NCI-H526 treated with DMSO at 0.1 percent for 48 hours (cell line): ENCODE results near the gene PLXNA4.

Experiments
- DNase-seq: peaks from one replicate; lab custom pipeline; 2025; lab: John Stamatoyannopoulos, UW

Gene PLXNA4

DNA sequence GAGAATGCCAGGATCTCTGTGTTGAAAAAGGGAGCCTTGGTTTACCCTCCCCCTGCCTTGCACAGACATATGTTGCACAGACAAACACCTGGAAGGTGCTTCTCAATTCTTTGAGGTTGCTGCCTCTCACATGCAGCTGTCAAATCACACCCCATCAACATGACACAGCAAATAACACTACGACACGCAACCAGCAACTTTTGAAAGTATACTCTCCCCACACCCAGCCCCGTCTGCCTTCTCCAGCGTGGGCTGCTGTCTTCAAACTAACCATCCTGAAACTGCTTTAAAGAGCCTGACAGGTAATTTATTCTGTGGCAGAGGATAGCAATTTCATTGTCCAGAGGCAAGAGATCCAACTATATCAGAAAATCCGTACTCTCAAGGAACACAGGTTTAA lies 136.1 kb downstream of the PLXNA4 start:
- no peak for DNase-seq

DNA sequence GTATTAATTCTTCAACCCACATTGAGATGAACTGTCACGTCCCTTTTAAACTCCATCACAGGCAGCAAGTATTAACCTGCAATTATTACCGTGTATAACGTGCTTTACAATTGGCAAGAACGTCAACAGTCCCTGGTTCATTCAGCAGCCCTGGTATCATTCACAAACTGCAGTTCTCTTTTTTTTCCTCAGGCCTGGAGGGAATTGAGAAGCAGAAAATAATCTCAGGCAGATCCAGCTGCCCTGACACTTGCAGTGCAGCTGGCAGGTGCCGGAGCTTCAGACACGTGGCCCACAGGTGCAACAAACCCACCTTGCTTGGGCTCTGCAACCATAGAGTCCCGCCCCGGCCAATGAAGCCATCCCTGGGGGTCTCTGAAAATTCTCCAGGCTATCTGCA lies 137.3 kb downstream of the PLXNA4 start:
- no peak for DNase-seq

GRCh38 chr7:132437730-132438129 lies 138.5 kb downstream of the PLXNA4 start:
- no peak for DNase-seq

DNA sequence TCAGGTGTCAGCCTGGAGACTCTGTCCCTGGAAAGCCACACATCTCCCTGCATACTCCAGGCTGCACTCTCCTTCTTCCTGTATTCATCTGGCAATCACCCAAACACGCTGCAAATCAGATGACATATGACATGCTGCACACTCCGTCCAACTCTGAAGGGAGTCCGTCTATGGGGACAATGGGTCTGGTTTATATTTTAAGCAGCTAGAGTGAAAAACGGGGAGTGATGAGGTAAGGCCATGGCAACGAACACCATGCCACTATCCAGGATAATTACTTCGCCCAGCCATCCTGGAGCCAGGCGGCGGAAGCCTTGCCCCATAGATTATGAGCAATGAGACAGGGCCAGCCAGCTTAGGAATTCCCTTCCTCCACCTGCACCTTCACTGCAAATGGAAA lies 140.1 kb downstream of the PLXNA4 start:
- DNase-seq: no peak

DNA sequence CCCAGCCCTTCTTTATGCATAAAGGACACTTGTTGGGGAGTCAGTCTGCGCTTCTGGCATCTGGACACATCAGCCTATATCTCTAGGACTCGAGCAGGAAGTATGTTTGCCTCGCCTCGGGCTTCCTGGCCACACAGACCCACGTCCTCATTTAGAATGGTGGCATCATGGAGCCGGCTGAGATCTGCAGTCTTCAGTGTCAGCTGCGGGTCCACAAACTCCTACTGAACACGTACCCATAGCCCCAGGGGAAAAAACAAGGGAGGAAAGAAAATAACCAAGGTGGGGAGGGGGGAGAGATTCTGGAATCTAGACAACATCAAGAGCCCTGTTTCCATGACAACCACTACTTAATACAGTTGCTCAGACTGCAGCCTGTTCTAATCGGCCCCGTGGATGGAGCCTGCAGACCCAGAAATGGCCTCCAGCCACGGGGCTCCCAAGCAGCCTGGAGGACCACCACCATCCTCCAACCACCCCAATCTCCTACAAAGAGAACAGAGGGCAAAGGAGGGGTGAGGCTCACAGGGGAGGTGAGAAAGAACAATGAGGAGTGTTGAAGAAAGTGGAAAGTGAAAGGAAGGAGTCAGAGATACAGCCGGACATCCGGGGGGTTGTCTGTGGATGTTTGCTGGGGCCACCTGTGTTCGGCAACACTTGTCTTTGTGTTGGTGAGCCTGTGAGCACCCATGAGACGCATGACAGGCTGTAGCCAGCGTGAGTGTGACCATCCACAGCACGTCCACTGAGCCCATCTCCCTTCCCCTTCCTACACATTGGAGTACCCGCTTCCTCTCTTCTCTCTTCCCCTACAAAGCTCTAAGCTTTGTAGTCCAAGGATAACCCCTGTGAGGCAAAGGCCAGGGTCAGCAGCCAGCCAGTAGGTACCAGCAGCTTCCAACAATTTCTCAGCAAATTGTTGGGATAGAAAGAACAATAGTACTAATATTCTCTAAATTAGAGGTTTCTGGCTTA lies 141.0 kb downstream of the PLXNA4 start:
- DNase-seq: no peak

GRCh38 chr7:132434041-132434440 lies 142.2 kb downstream of the PLXNA4 start:
- DNase-seq: no peak

GRCh38 chr7:132433301-132433700 lies 143.0 kb downstream of the PLXNA4 start:
- DNase-seq: no peak

- DNase-seq: no peak
Measured at GRCh38 chr7:132430861-132431822, 145.1 kb downstream of the PLXNA4 start.

DNA sequence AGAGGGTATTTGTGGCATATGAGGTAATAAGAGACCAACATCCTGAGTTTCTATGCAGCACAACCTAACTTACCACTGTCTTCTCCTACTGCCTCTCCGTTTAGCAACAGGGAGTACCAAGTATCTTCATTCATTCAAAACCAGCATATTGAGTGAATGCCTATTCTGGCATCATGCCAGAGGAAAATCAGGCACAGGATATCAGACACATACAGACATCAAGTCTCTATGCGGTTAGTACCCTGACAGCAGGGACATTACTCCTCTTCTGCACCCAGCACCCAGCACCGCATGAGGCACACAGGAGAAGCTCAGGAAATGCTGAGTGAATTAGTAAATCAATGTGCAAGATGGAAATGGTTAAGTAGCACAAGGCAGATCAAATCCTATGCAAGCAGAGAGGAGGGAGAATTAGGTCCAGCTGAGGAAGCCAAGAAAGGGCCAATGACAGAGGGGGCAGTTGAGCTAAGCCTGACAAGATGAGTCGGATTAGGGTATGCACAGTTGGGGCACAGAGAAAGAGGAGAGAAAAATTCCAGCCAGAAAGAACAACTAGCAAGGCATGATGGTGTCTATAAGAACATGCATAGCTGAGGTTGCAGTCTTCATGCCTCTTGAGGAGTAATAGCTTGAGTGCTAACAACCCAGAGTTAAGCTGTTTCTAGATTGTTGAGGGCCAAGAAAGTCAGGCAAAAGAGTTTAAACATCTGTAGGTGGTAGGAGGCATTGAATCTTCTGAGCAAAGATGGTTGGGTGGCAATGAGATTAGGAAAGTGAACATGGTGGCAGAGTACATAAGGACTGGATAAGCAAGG lies 146.0 kb downstream of the PLXNA4 start:
- DNase-seq: no peak

DNA sequence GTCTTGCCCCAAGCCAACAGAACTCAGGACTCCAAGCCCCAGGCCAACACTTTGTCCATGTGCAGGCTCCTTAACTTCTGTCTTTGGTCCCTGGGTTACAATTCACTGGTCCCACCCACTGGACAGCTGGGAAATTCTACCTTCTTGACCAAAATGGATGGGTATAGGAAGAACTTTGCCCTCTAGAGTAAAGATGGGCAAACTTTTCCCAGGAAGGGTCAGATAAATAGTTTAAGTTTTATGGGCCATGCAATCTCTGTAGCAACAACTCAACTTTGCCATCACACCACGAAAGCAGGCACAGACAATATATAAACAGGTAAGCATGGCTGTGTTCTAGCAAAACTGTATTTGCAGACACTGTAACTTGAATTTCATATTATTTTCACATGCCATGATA lies 147.1 kb downstream of the PLXNA4 start:
- no peak for DNase-seq

GRCh38 chr7:132428247-132428919 lies 147.9 kb downstream of the PLXNA4 start:
- DNase-seq: no peak

DNA sequence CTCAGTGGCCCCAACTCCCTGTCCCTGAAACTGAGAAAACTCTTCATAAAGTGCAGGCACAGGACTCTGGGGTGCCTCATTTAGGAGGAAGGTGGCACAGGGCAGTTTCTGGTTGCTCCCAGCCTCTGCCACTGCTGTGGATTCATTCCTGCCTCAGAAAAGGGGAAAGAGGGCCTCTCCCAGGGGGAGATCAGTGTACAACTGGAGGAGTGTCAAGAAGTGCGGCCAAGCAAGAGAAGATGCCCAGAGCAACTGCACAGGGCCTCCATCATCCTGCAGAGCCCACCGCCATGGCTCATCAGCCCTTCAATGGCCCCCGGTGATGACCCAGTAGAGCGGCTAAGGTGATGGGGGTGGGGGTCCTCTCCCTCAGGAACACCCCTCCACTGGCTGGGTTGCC lies 150.3 kb downstream of the PLXNA4 start:
- DNase-seq: no peak

- DNase-seq: no peak
Measured at GRCh38 chr7:132424821-132425724, 151.2 kb downstream of the PLXNA4 start.

DNA sequence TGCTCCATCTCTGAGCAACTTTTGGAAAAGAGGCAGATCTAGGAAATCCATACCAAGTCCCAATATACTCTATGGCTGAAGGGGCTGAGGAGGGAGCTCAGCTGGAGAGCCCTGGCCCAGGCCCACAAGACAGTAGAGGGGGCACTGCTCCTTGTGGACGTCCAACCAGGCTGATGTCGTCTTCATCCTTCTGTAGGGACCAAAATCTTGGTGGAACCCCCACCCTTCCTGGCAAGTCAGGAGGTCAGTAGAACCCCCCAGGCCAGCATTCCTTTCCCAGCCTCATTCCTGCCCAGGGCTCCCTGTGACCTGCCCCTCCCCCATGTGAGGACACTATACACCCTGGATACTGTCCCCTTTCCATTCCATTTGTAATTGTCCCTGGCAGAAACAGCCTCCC lies 152.0 kb downstream of the PLXNA4 start:
- DNase-seq: no peak

GRCh38 chr7:132423594-132424200 lies 152.6 kb downstream of the PLXNA4 start:
- DNase-seq: no peak

DNA sequence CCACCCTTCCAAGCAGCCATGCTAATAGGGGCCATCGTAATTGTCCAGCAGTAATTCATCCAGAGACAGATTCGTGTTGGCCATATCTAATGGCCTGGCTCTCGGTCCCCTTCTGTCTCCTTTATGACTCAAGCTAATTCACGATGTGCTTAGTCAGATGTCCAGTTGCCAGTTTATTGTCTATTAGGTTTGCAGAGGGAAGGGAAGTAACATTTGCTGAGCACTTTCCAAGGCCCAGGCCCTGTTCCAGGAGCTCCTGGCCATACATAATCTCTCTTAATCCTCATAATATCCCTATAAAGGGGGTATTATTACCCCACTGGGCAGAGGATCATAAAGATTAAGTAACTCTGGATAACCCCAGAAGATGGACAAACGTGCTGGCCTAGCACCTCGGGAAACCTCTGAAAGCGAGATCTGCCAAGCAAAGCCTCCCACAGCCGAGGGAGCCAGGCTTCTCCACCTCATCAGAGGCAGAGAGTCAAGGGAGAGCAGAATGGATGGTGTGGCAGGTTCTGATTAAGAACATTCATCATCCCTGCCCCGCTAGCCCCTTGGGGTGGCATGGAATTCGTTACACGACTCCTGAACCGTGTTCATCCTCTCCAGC lies 153.7 kb downstream of the PLXNA4 start:
- DNase-seq: no peak

DNA sequence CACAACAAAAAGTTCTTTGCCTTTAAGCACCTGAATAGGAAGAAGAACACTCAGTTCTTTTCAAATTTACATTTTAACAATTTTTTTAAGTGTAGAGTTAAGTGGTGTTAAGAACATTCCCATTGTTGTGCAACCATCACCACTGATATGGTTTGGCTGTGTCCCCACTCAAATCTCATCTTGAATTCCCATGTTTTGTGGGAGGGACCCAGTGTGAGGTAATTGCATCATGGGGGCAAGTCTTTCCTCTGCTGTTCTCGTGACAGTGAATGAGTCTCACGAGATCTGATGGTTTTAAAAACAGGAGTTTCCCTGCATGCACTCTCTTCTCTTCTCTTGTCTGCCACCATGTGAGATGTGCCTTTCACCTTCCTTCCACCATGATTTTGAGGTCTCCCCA lies 155.7 kb downstream of the PLXNA4 start:
- DNase-seq: no peak

DNA sequence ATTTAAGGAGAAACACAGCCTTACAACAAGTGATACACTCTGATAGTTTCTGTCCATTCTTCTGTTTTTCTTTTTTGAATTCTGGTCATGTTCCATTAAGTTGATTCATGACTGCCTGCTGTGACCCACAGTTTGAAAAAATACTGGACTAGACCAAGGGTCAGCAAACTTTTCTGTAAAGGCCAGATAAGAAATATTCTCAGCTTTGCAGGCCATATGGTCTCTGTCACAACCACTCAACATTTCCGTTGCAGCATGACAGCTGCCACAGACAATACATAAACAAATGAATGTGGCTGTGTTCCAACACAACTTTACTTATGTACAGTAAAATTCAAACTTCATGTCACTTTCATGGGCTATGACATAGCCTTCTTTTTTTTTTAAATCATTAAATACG lies 156.7 kb downstream of the PLXNA4 start:
- DNase-seq: no peak

DNA sequence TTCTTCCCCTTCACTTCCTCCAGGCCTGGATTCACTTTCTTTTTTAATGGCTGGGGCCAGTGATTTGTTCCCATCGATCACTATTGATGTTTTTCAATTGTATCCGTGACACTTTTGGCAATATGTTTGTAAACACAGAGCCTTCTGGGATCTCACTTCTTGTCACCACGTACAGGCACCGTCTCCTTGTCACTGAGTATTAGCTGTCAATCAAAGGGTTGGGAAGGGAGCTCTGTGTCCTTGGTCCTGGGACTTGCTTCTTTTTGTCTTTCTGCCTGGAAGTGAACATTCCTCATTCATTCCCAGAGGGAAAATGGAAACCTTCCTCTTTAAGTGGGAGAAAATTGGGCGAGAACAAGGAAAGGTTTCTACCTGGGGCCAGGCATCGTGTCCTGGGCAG lies 157.4 kb downstream of the PLXNA4 start:
- DNase-seq: no peak
